NB4 (cell line): Measurements from ENCODE around the gene CARD16.
A peak's percentile ranks its signal among the peaks of the same experiment; 100 is the strongest.
"Not testable (repeated sequence)": the region's sequence is repeated elsewhere in the genome, so short reads cannot be mapped to it uniquely, and the experiment has no call there.

Experiments used
- DNase-seq: peaks from one replicate; pipeline ENCODE4 v3.0.0; 2010; ENCODE audit warnings: low read depth
- H3K4me3 ChIP-seq: one replicate; pipeline ENCODE4 v1.5.1; 2011; ENCODE audit warnings: mild to moderate bottlenecking, low read depth, low read length, moderate library complexity
- MYC ChIP-seq: IDR thresholded peaks from 2 replicates; pipeline ENCODE4 v1.6.1; 2011; ENCODE audit warnings: low read depth, low read length
- POLR2A ChIP-seq: IDR thresholded peaks from 2 replicates; pipeline ENCODE4 v1.6.1; 2011; ENCODE audit warnings: mild to moderate bottlenecking; ENCODE audit not compliant: insufficient read length; ENCODE audit errors: extremely low read depth
- TF ChIP-seq, protein P1 (sequence below): IDR thresholded peaks from one replicate; pipeline ENCODE4 v1.5.1; 2012; ENCODE audit warnings: low read depth, low read length
- TF ChIP-seq, protein P2 (sequence below): IDR thresholded peaks from 2 replicates; pipeline ENCODE4 v1.6.1; 2011; ENCODE audit warnings: low read depth, low read length

CARD16 gene

DNA sequence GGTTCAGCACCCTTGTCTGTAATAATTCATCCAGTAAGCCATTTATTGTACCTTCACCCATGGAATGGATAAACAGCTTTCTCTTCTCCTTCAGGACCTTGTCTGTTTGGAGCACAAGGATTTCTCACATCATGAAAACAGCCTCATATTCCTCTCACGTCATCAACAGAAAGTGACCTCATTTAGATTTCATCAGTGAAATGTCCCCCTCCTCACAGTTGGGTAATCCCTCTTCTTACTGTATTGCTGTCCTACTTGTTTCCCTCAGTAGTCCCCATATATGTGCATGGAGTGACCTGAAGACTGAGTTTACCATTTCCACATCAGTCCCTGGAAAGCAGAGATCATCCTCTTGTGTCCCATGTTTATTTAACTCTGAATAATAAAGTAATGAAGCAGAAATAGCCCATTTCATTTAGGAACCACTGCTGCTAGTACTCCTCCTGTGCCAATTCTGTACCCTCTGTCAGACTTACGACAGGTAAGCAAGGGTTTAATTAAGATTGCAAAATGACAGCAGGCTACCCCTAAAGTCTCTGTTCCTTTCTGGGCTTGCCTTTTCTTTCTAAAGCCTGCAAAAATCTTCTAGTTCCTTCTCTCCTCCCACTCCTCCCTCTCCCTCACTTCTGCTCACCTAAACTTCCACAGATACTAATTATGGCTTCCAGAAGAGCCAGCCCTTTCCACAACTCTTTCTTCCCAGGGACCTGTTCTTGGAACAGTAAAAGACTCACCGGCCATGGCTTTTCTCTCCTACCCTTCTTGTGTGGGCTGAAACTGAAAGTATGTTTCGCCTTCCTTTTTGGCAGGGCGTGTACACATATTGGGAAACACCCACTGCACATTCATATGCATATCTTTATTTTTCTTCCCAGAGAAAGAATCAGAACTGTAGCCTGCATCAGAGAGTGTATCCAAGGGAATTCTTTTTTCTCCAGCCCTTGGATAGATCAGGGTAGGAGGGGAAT is at the start of gene CARD16:
TSS of gene CARD16 (minus strand) at position 779 of the 968 bp plus-strand sequence. CDS start at position 741, 38 bp downstream.
- peak; percentile 17 for TF ChIP-seq POLR2A
- DNase-seq: peak; percentile 75
- H3K4me3 ChIP-seq: peak within 1 kb of the TSS; percentile 62

DNA sequence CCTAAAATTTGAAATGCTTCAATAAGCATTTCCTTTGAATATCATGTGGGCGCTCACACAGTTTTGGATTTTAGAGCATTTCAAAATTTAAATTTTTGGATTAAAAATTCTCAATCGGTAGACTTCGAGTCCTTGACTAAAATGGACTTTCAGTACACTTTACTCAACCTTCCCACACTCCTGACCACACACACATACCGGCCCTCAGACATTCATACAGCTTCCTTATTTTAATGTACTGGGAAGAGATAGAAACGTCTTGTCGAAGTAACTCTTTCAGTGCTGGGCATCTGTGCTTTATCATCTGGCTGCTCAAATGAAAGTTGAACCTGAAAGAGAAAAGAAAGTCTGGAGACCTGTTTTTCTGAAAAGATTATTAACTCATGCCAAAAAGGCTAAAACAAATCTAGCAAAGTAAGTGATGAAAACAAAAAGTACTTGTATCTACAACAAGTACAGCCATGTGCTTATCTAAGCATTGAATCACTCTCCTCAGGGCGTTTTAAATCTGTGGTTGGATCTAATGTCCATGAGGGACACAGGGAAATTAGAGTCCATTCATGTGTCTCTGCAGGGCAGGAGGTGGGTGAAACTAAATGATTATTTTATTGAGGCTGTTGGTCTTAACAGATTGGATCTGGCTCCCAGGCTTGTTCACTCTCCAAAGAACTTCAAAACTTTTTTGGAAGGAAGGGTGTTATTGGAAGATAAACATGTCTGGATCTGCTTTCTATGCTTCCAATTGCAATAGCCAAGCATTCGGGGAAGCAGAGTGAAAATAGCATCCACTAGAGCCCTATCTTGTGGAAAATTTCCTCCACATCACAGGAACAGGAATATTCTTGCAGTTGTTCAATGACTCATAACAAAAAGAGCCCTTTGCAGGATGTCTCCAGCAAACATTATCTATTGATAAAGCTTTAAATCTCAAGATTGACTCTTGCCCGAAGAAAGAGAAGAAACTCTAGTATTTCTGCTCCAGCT is 47.4 kb upstream of the CARD16 start:
- TF ChIP-seq, protein P1, sequence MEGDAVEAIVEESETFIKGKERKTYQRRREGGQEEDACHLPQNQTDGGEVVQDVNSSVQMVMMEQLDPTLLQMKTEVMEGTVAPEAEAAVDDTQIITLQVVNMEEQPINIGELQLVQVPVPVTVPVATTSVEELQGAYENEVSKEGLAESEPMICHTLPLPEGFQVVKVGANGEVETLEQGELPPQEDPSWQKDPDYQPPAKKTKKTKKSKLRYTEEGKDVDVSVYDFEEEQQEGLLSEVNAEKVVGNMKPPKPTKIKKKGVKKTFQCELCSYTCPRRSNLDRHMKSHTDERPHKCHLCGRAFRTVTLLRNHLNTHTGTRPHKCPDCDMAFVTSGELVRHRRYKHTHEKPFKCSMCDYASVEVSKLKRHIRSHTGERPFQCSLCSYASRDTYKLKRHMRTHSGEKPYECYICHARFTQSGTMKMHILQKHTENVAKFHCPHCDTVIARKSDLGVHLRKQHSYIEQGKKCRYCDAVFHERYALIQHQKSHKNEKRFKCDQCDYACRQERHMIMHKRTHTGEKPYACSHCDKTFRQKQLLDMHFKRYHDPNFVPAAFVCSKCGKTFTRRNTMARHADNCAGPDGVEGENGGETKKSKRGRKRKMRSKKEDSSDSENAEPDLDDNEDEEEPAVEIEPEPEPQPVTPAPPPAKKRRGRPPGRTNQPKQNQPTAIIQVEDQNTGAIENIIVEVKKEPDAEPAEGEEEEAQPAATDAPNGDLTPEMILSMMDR: no peak
- TF ChIP-seq, protein P2, sequence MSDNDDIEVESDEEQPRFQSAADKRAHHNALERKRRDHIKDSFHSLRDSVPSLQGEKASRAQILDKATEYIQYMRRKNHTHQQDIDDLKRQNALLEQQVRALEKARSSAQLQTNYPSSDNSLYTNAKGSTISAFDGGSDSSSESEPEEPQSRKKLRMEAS: no peak
- TF ChIP-seq MYC (no peak), POLR2A (no peak)
- DNase-seq: no peak
- no peak overlapping the region for H3K4me3 ChIP-seq

DNA sequence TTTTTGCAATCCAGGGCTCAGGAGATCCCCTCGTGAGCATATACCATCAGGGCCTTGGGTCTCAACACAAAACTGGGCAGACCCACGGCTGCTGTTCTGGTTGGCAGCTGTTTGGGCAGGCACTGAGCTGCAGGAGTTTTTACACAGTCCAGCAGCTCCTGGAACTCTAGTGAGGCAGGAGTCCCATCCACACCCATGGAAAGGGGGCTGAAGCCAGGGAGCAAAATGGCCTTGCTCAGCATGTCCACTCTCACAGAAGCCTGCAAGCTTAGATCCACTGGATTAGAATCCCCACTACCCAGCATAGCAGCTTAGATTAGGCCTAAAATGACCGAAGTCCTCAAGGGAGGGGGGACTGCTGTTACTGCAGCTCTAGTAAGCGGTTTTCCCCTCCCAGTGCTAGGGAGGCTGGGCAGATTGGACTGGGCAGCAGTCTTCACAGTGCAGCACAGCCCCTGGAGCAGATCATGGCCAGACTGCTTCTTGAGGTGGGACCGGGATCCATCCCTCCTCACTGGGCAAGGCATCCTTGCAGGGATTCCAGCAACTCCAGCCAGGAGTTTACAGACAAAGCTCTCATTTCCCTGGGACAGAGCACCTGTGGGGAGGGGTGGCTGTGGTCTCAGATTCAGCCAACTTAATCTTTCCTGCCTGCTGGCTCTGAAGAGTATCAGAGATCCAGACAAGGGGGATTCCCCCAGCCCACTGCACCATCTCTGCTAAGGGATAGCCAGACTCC is 36.4 kb upstream of the CARD16 start:
- no peak overlapping the region for H3K4me3 ChIP-seq
- no peak for DNase-seq
- no peak for TF ChIP-seq MYC
- no peak for TF ChIP-seq POLR2A
- TF ChIP-seq, protein P1: no peak
- TF ChIP-seq, protein P2: no peak

DNA sequence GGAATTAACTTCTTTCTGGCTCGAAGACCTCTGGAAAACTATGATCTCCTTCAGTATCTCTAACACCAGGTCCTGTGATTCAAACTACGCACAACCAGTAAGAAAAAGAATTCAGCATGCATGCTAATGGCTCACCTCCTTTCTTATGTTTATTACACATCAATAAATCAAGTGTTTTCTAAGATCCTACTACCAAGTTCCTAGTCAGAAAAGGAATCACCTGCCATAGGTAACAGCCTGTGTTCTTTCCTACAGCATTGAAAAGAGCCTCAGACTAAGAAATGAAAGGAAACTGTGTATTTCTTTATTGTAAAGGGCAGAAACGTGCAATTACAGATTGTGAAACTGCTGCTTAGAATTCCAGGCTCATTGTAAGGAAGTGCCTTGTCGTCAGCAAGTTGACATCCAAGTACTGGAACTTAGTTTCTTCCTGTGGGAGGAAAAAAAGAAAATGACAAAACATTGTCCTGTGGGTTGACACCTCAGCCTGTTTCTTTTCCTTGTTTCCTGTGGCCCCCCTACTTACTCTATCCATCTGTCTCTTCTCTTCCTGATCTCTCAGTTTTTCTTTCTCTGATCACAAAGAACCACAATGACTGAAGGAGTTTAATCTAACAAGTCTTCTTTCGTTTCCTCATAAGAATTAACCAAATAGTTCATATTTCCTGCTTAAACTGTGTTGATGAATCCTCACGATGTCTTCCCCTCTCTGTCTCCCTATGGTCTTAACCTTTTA is 35.2 kb upstream of the CARD16 start:
- not testable (repeated sequence) for H3K4me3 ChIP-seq, DNase-seq

DNA sequence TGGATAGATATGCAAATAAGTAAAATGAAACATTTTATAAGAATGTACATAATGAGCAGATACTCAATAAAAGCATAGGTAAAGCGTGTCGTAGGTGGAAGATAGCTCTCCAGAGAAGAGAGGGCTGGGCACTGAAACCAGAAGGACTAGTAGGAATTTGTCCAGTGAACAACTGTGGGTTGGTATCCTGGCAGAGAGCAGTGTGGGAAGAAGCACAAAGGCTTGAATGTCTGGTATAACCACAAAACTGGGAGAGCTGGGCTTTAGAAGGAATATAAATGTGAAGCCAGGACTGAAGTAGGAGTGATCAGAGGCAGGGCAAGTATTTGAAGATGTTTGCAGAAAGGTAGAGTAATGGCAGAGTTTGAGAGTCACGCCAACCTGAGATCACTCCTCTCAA is 33.1 kb upstream of the CARD16 start:
- no peak overlapping the region for H3K4me3 ChIP-seq
- no peak for DNase-seq
- TF ChIP-seq, protein P2: no peak

DNA sequence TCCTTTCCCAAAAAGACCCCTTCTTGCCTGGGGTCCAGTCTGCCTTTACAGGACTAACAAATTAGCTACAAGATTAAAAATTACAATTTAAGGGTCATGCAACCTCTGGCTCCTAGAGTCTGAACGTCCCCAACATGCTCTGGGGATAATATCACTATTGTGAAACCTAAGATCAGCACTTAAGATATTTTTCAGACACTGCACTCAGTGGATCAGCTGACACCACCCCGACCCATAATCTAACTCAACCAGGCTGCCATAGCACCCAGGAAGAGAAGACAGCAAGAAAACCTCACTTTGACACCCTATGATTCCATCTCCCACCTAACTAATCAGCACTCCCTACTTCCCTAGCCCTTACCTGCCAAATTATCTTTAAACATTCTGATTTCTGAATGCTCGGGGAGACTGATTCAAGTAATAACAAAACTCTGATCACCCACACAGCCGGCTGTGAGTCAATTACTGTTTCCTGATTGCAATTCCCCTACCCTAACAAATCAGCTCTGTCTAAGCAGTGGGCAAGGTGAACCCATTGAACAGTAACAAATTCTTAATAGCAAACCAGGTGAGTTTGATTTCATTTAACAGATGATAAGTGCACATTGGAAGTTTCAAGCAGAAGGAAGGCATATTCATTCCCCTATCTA is 32.1 kb upstream of the CARD16 start:
- DNase-seq, H3K4me3 ChIP-seq: not testable (repeated sequence)

DNA sequence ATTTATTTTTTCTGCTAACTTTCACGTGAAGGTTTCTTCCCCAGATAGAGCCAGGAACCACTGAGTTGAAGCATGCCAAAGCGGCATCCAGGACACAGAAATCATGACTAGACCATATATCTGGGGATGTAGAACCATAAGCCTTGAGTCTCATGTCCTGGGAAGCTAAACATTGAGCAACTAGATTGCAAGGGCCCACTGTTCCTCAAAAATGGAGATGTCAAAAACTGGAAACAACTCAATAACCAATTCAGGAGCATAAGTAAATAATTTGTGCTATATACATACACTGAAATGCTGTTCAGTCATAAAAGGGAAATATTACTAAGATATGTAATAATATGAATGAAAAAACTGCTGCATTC is 29.0 kb upstream of the CARD16 start:
- no peak for DNase-seq
- no peak for TF ChIP-seq MYC
- TF ChIP-seq, protein P2: no peak
- TF ChIP-seq POLR2A: no peak
- TF ChIP-seq, protein P1: no peak
- H3K4me3 ChIP-seq: no peak overlapping the region
